Measurements from ENCODE around the gene CSF1. TPM values are rescaled to one million over a fixed set of nuclear protein-coding genes. Genes with fewer than 3 reads are reported as not detected.

The CSF1 gene
- total RNA-seq, 4 donors from 2014 or later: 9.7 to 63.1 (median 14.4) TPM

- H3K4me3 ChIP-seq: no peak overlapping the region
- intact Hi-C loops (cut with DNase I; ENCODE audit: low total_unique reads) (no loop called here), in situ Hi-C loops (cut with MboI; ENCODE audit: low pct_ligation_motif_present in 1 of 4, low pct_unique_long_range_greater_than_20kb in 1 of 4, low sequenced_read_pairs in 3 of 4) (loop anchor here in 2 of 4 donors (10.0 to 25.0 kb wide), 2 partner anchors 112 to 120 kb away; no protein-coding TSS in a partner anchor)
- WGBS, 2 donors (ENCODE audit: low coverage in 1 of 2): 84 to 90% methylated on average over 3 to 4 of the region's 4 CpGs
- peaks cover 5% of the 10 kb centered on the region for H3K27me3 ChIP-seq
- no peaks in the 10 kb centered on the region for H3K36me3 ChIP-seq
- no peaks in the 10 kb centered on the region for H3K9me3 ChIP-seq
- H3K27ac ChIP-seq: no peak overlapping the region
- peaks cover 0 to 15% (median 9%) of the 10 kb centered on the region in 4 donors for H3K4me1 ChIP-seq
- DNase-seq: no peak
- no peak for TF ChIP-seq POLR2AphosphoS5 (IDR thresholded peaks at IDR 0.05)
- TF ChIP-seq EP300 (IDR thresholded peaks at IDR 0.05; ENCODE audit: low read depth): no peak
- no peak for TF ChIP-seq CTCF (IDR thresholded peaks at IDR 0.05)
- no peak for TF ChIP-seq POLR2A (IDR thresholded peaks at IDR 0.05)
Measured at GRCh38 chr1:109906839-109907180, 3.8 kb upstream of the CSF1 start.

- in situ Hi-C loops (cut with MboI; ENCODE audit: low pct_ligation_motif_present in 1 of 4, low pct_unique_long_range_greater_than_20kb in 1 of 4, low sequenced_read_pairs in 3 of 4) (loop anchor here in 2 of 4 donors (10.0 to 25.0 kb wide), 2 partner anchors 112 to 120 kb away; no protein-coding TSS in a partner anchor), intact Hi-C loops (cut with DNase I; ENCODE audit: low total_unique reads) (no loop called here)
- Histone ChIP-seq H3K36me3 (no peaks in the 10 kb centered on the region), H3K27me3 (peaks cover 5% of the 10 kb centered on the region), H3K27ac (no peak overlapping the region), H3K4me1 (peaks cover 0 to 19% (median 13%) of the 10 kb centered on the region in 4 donors), H3K9me3 (no peaks in the 10 kb centered on the region), H3K4me3 (no peak overlapping the region)
- no peak for TF ChIP-seq POLR2A (IDR thresholded peaks at IDR 0.05)
- TF ChIP-seq POLR2AphosphoS5 (IDR thresholded peaks at IDR 0.05): no peak
- no peak for TF ChIP-seq EP300 (IDR thresholded peaks at IDR 0.05; ENCODE audit: low read depth)
- TF ChIP-seq CTCF (IDR thresholded peaks at IDR 0.05): no peak
- DNase-seq: no peak
- 95 to 100% methylated on average over 1 of the region's 1 CpG for WGBS, 2 donors (ENCODE audit: low coverage in 1 of 2)
Measured at GRCh38 chr1:109907190-109907774, 3.4 kb upstream of the CSF1 start.

GRCh38 chr1:109908836-109909235 lies 1.8 kb upstream of the CSF1 start:
- intact Hi-C loops (cut with DNase I; ENCODE audit: low total_unique reads): no loop called here
- WGBS, 2 donors (ENCODE audit: low coverage in 1 of 2): 81 to 93% methylated on average over 2 to 3 of the region's 3 CpGs
- Histone ChIP-seq H3K4me3 (no peak overlapping the region), H3K9me3 (no peaks in the 10 kb centered on the region), H3K27ac (no peak overlapping the region), H3K36me3 (no peaks in the 10 kb centered on the region), H3K27me3 (peaks cover 5% of the 10 kb centered on the region), H3K4me1 (peaks cover 0 to 33% (median 22%) of the 10 kb centered on the region in 4 donors)
- TF ChIP-seq POLR2AphosphoS5 (IDR thresholded peaks at IDR 0.05): no peak
- no peak for TF ChIP-seq POLR2A (IDR thresholded peaks at IDR 0.05)
- TF ChIP-seq EP300 (IDR thresholded peaks at IDR 0.05; ENCODE audit: low read depth): no peak
- no peak for TF ChIP-seq CTCF (IDR thresholded peaks at IDR 0.05)
- in situ Hi-C loops (cut with MboI; ENCODE audit: low pct_ligation_motif_present in 1 of 4, low pct_unique_long_range_greater_than_20kb in 1 of 4, low sequenced_read_pairs in 3 of 4): loop anchor here in 2 of 4 donors (10.0 to 25.0 kb wide), 2 partner anchors 114 to 122 kb away; no protein-coding TSS in a partner anchor
- DNase-seq: no peak

GRCh38 chr1:109909561-109909960 lies 1.1 kb upstream of the CSF1 start:
- in situ Hi-C loops (cut with MboI; ENCODE audit: low pct_ligation_motif_present in 1 of 4, low pct_unique_long_range_greater_than_20kb in 1 of 4, low sequenced_read_pairs in 3 of 4): loop anchor here in 2 of 4 donors (10.0 to 25.0 kb wide), 2 partner anchors 115 to 122 kb away; no protein-coding TSS in a partner anchor
- 80 to 86% methylated on average over 2 to 3 of the region's 3 CpGs for WGBS, 2 donors (ENCODE audit: low coverage in 1 of 2)
- TF ChIP-seq POLR2A (IDR thresholded peaks at IDR 0.05) (no peak), POLR2AphosphoS5 (IDR thresholded peaks at IDR 0.05) (no peak), CTCF (IDR thresholded peaks at IDR 0.05) (no peak), EP300 (IDR thresholded peaks at IDR 0.05; ENCODE audit: low read depth) (no peak)
- intact Hi-C loops (cut with DNase I; ENCODE audit: low total_unique reads): no loop called here
- DNase-seq: no peak
- H3K4me3 ChIP-seq: peak overlapping the region in 1 of 4 donors; percentile 63
- H3K4me1 ChIP-seq: peaks cover 0 to 39% (median 25%) of the 10 kb centered on the region in 4 donors
- no peaks in the 10 kb centered on the region for H3K36me3 ChIP-seq
- no peaks in the 10 kb centered on the region for H3K9me3 ChIP-seq
- H3K27ac ChIP-seq: peak overlapping the region in 2 of 4 donors; percentile 77 to 88
- peaks cover 5% of the 10 kb centered on the region for H3K27me3 ChIP-seq

Data from transverse colon (tissue), 4 donors.